Measurements from ENCODE around the gene APOO.

The APOO gene

DNA sequence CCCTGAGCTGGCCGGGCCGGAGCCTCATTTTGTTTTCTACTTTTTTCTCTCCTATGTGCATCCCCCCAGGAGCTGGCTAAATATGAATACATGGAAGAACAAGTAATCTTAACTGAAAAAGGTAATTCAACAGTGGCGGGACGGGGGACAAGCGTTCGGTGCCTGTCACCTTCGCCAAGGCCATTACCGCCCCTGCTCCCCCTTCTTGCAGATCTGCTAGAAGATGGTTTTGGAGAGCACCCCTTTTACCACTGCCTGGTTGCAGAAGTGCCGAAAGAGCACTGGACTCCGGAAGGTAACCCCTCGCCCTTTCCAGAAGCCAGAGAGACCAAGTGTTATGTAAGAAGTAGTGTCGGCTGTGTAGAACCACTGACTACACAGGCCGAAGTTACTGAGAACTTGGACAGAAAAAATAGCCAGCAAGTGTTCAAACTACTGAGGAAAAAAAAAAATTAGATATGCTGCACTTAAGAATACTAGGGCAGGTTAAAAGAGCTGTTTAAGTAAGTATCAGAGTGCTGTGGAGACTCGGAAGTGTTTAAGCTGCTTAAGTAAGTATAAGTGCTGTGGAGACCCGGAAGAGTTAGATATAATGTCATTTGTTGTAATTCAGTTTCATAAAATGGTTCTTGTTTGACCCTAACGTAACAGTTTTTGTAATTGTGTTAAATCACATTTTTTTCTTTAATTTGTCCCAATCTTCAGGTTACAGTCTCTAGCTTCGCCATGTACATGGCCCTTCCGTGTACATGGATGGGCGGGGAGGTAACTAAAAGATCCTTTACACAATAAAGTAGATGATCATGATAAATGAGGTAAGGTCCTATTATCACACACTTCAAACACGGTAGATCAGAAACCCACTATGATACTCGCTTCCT is 123.9 kb downstream of the APOO start:
- POLR2A ChIA-PET (ENCODE audit: low non-redundant PET) = interaction anchor here (0.6 to 2.1 kb wide), 6 partner anchors 13 to 118 kb away, joined by 3 to 15 read pairs (median 4); partner anchors contain the start of gene ACOT9
- CTCF ChIA-PET = interaction anchor here (0.6 to 1.3 kb wide), 4 partner anchors 16 to 120 kb away, joined by 3 to 5 read pairs (median 4); no protein-coding TSS in a partner anchor
- no peak for DNase-seq (ENCODE audit: low spot score)
- H3K27ac ChIP-seq = peak overlapping the region; percentile 91
- TF ChIP-seq, protein P1, sequence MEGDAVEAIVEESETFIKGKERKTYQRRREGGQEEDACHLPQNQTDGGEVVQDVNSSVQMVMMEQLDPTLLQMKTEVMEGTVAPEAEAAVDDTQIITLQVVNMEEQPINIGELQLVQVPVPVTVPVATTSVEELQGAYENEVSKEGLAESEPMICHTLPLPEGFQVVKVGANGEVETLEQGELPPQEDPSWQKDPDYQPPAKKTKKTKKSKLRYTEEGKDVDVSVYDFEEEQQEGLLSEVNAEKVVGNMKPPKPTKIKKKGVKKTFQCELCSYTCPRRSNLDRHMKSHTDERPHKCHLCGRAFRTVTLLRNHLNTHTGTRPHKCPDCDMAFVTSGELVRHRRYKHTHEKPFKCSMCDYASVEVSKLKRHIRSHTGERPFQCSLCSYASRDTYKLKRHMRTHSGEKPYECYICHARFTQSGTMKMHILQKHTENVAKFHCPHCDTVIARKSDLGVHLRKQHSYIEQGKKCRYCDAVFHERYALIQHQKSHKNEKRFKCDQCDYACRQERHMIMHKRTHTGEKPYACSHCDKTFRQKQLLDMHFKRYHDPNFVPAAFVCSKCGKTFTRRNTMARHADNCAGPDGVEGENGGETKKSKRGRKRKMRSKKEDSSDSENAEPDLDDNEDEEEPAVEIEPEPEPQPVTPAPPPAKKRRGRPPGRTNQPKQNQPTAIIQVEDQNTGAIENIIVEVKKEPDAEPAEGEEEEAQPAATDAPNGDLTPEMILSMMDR (conservative IDR thresholded peaks at IDR 0.05; ENCODE audit: low read depth) = no peak

Data from RWPE1 (cell line).